Type B pancreatic cell (in vitro differentiated cells): Measurements from ENCODE around the gene LMO3. TPM values are rescaled to one million over a fixed set of nuclear protein-coding genes. Genes with fewer than 3 reads are reported as not detected.

Experiments
- DNase-seq: peaks from one replicate; pipeline ENCODE4 v3.0.0; 2021; ENCODE audit warnings: mixed read lengths; ENCODE audit not compliant: unreplicated experiment; ENCODE audit errors: extremely low spot score
- H3K27ac Mint-ChIP-seq: 2 replicates; pipeline ENCODE4 v1.8.0; 2021; ENCODE audit warnings: mild to moderate bottlenecking, mixed read lengths
- H3K27me3 Mint-ChIP-seq: 2 replicates; pipeline ENCODE4 v1.8.0; 2021; ENCODE audit warnings: mixed read lengths
- H3K36me3 Mint-ChIP-seq: 2 replicates; pipeline ENCODE4 v1.8.0; 2021; ENCODE audit warnings: mixed read lengths
- H3K4me1 Mint-ChIP-seq: one replicate; pipeline ENCODE4 v1.8.0; 2021; ENCODE audit warnings: mixed read lengths; ENCODE audit not compliant: unreplicated experiment
- H3K4me3 Mint-ChIP-seq: 2 replicates; pipeline ENCODE4 v1.8.0; 2021; ENCODE audit warnings: mild to moderate bottlenecking, mixed read lengths
- H3K9me3 Mint-ChIP-seq: 2 replicates; pipeline ENCODE4 v1.8.0; 2021; ENCODE audit warnings: mixed read lengths
- CTCF ChIP-seq: fragments of 200-600 bp; sonication (generic); conservative IDR thresholded peaks from 2 replicates; pipeline ENCODE4 v1.5.0; 2021; ENCODE audit warnings: antibody characterized with exemption, mild to moderate bottlenecking
- total RNA-seq: library from RNA; stranded (reverse); gene quantifications from 2 replicates; pipeline ENCODE4 v1.2.1, GENCODE V29; 2021; ENCODE audit warnings: low replicate concordance

The LMO3 gene
- total RNA-seq, 1 donor from 2014 or later = 4.4 TPM

- peaks cover 66% of the 10 kb centered on the region for H3K27me3 Mint-ChIP-seq
- DNase-seq = no peak
- H3K9me3 Mint-ChIP-seq = no peaks in the 10 kb centered on the region
- no peak overlapping the region for H3K27ac Mint-ChIP-seq
- H3K4me3 Mint-ChIP-seq = no peak overlapping the region
- H3K4me1 Mint-ChIP-seq = peaks cover 4% of the 10 kb centered on the region
- H3K36me3 Mint-ChIP-seq = no peaks in the 10 kb centered on the region
- no peak for TF ChIP-seq CTCF
Measured at GRCh38 chr12:16600525-16600924, 5.4 kb downstream of the LMO3 start.

GRCh38 chr12:16599081-16599480 is 6.9 kb downstream of the LMO3 start:
- H3K36me3 Mint-ChIP-seq = no peaks in the 10 kb centered on the region
- no peak for DNase-seq
- H3K4me3 Mint-ChIP-seq = no peak overlapping the region
- no peak overlapping the region for H3K27ac Mint-ChIP-seq
- no peaks in the 10 kb centered on the region for H3K4me1 Mint-ChIP-seq
- TF ChIP-seq CTCF = no peak
- H3K9me3 Mint-ChIP-seq = no peaks in the 10 kb centered on the region
- peaks cover 53% of the 10 kb centered on the region for H3K27me3 Mint-ChIP-seq

GRCh38 chr12:16594797-16595196 is 11.2 kb downstream of the LMO3 start:
- H3K4me3 Mint-ChIP-seq = no peak overlapping the region
- peaks cover 27% of the 10 kb centered on the region for H3K27me3 Mint-ChIP-seq
- H3K9me3 Mint-ChIP-seq = no peaks in the 10 kb centered on the region
- DNase-seq = no peak
- no peaks in the 10 kb centered on the region for H3K4me1 Mint-ChIP-seq
- no peak for TF ChIP-seq CTCF
- H3K27ac Mint-ChIP-seq = no peak overlapping the region
- no peaks in the 10 kb centered on the region for H3K36me3 Mint-ChIP-seq

- Mint-ChIP-seq H3K4me1 (no peaks in the 10 kb centered on the region), H3K27ac (no peak overlapping the region), H3K4me3 (no peak overlapping the region), H3K9me3 (no peaks in the 10 kb centered on the region), H3K36me3 (no peaks in the 10 kb centered on the region), H3K27me3 (peaks cover 22% of the 10 kb centered on the region)
- DNase-seq = no peak
- no peak for TF ChIP-seq CTCF
Measured at GRCh38 chr12:16593546-16593945, 12.4 kb downstream of the LMO3 start.

- Mint-ChIP-seq H3K4me3 (no peak overlapping the region), H3K9me3 (no peaks in the 10 kb centered on the region), H3K4me1 (no peaks in the 10 kb centered on the region), H3K27ac (no peak overlapping the region), H3K36me3 (no peaks in the 10 kb centered on the region), H3K27me3 (peaks cover 18% of the 10 kb centered on the region)
- no peak for TF ChIP-seq CTCF
- DNase-seq = no peak
Measured at GRCh38 chr12:16590645-16591044, 15.3 kb downstream of the LMO3 start.

- no peak overlapping the region for H3K27ac Mint-ChIP-seq
- H3K9me3 Mint-ChIP-seq = no peaks in the 10 kb centered on the region
- no peaks in the 10 kb centered on the region for H3K36me3 Mint-ChIP-seq
- DNase-seq = no peak
- TF ChIP-seq CTCF = no peak
- no peak overlapping the region for H3K4me3 Mint-ChIP-seq
- H3K4me1 Mint-ChIP-seq = no peaks in the 10 kb centered on the region
- peaks cover 17% of the 10 kb centered on the region for H3K27me3 Mint-ChIP-seq
Measured at GRCh38 chr12:16588812-16589211, 17.1 kb downstream of the LMO3 start.
